Measurements from ENCODE around the gene LIPC.
A peak's percentile ranks its signal among the peaks of the same experiment; 100 is the strongest.

Gene LIPC

DNA sequence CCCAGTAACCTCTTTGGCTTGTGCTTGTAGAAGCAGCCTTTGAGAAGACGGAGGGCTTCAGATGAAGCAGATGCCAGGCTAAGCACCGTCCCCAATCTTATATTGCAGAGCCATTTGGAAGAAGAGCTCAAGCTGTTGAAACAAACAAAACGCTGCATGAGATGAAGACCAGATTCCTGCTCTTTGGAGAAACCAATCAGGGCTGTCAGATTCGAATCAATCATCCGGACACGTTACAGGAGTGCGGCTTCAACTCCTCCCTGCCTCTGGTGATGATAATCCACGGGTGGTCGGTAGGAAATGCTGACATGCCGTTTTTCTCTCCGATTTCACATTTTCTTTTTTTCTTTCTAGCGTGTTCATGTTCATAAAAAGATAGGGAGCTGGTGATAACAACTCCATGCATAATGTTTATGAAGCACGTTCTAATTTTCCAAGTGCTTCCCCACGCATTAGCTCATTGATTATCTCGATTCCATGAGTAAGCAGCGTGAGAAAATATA, 106.5 kb downstream of the LIPC start:
- no peak for DNase-seq (ENCODE audit: low read depth, low spot score)

DNA sequence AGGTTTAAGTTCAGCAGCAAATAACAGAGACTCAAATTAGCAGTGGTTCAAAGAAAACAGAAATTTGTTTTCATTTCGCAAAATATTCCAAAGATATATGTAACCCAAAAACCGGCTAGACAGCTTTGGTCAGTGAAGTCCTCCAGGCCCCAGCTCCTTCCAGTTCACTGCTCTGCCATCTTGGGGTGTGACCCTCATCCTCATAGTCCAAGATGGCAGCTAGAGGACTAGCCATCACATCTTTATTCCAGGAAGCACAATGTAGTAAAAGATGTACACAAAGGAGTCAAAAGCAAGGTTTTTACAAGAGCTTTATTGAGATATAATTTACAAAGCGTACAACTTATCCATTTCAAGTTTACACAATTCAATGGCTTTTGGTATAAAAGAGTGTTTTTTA, 107.1 kb downstream of the LIPC start:
- DNase-seq (ENCODE audit: low read depth, low spot score): no peak

DNA sequence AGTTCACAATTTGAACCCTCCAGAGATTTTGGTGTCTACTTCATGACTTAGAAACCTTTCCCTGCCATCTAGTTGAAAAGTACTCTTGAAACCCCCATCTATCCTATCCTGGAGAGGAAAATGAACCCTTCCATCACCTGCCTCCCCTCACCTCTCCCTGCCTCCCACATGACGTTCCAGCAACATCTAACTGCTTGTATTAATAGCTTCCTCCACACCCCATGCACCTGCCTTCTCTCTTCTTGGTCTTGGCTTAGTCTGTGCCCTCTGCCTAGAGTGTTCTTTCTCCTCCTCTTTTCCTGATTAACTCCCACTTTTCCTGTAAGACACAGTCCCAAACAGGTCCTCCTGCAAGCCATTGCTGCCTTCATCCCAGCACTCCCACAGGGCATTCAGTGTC, 107.8 kb downstream of the LIPC start:
- DNase-seq (ENCODE audit: low read depth, low spot score): no peak

DNA sequence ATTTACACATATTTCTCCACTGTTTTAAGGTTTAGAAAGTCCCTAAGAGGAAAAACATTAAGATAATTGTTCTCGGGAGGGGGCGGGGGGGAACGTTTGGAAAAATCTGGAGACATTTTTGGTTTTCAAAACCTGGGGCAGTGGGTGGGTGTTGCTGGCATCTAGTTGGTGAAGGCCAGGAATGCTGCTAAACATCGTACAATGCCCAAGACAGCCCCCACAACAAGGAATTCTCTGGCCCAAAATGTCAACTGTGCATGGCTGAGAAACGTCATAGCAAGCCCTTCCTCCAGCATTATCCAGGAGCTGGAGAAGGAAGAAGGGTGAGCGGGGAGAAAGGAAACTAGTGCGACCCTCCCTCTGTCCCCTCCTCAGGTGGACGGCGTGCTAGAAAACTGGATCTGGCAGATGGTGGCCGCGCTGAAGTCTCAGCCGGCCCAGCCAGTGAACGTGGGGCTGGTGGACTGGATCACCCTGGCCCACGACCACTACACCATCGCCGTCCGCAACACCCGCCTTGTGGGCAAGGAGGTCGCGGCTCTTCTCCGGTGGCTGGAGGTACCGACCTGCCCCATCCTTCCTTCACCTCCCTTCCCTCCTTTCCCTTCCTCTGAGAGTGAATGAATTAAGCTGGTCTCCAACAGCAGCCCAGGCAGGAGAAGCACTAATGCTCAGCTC, 109.8 kb downstream of the LIPC start:
- DNase-seq (ENCODE audit: low read depth, low spot score): no peak

DNA sequence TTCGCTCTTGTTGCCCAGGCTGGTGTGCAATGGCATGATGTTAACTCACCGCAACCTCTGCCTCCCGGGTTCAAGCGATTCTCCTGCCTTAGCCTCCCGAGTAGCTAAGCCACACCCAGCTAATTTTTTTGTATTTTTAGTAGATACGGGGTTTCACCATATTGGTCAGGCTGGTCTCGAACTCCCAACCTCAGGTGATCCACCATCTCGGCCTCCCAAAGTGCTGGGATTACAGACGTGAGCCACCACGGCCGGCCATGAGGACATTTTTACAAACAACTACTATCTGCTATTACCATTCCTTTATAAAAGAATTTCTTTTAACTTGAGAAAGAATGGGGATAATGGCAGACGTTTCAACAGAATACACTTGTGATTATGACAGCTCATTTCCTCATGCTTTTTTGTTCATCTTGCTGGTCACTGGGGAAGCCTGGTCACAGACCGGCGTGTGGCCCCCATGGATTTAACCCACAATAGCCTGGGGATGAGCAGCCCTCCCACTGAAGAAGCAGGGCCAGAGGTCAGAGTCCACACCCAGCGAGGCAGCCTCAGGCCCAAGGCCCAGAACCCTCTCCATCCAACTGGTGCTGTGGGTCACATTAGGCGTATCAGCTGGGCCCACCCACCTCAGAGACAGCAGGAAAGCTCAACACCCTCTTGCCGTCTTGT, 112.0 kb downstream of the LIPC start:
- no peak for DNase-seq (ENCODE audit: low read depth, low spot score)

DNA sequence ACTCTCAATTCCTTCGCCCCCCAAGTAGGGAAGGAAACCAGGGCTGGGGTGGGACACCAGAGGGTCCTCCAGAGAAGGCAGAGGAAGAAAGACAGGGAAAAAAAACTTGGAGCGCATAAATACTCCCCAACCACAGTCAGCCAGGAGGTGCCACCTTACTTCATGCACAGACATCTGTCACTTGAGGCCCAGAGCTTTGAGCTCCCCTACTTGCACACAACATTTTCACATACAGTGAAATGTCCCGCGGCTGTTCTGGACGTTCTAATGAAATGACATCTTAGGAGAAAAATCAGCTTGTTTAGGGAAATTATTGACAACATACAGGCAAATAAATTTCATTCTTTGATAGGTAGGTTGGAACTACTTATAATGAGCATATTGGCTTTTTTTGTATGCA, 113.0 kb downstream of the LIPC start:
- DNase-seq (ENCODE audit: low read depth, low spot score): no peak

DNA sequence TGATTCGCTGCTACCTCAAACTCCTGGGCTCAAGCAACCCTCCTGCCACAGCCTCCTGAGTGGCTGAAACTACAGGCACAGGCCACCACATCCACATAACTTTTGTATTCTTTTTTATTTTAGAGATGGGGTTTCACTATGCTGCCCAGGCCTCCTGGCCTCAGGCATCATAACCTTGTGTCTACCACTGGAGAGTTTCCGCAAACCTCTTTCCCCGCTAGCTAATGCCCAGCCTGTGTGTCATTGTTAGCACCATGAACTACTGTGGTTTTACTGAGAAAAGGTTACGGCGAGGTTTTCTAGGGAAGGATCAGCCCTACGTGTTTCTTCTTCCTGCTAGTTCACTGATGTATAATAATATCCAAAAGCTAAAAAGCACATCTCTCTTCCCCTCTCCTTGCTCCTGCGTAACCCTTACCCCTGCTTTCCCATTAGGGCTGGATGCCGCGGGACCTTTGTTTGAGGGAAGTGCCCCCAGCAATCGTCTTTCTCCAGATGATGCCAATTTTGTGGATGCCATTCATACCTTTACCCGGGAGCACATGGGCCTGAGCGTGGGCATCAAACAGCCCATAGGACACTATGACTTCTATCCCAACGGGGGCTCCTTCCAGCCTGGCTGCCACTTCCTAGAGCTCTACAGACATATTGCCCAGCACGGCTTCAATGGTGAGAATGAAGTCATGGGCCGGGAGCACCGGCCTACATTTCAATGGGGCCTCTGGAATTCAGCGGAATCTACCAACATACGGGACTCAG, 113.7 kb downstream of the LIPC start:
- no peak for DNase-seq (ENCODE audit: low read depth, low spot score)

DNA sequence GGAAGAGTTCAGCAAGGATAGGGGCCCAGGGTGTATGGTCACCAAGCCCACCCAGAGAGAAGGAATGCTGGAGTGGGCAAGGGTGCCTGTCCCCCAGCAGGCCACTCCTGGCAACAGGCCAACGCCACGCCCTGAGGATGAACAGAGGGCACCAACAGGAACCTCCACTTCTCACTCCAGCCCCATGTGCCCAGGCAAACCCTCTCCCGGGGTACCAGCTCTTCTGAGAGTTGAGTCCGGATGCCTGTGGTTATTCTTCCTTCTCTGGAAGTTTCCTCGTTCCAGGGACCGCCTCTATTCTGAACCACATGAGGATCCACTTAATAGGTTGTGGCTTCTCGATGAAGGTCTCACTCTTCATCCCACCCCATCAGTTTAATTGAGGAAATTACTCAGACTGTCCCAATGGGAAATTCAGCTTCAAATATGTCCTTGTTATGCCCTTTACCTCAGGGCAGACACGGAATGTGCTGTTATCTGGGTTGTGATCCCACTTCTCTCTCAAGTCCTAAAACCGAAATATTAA, 114.3 kb downstream of the LIPC start:
- DNase-seq (ENCODE audit: low read depth, low spot score): no peak

DNA sequence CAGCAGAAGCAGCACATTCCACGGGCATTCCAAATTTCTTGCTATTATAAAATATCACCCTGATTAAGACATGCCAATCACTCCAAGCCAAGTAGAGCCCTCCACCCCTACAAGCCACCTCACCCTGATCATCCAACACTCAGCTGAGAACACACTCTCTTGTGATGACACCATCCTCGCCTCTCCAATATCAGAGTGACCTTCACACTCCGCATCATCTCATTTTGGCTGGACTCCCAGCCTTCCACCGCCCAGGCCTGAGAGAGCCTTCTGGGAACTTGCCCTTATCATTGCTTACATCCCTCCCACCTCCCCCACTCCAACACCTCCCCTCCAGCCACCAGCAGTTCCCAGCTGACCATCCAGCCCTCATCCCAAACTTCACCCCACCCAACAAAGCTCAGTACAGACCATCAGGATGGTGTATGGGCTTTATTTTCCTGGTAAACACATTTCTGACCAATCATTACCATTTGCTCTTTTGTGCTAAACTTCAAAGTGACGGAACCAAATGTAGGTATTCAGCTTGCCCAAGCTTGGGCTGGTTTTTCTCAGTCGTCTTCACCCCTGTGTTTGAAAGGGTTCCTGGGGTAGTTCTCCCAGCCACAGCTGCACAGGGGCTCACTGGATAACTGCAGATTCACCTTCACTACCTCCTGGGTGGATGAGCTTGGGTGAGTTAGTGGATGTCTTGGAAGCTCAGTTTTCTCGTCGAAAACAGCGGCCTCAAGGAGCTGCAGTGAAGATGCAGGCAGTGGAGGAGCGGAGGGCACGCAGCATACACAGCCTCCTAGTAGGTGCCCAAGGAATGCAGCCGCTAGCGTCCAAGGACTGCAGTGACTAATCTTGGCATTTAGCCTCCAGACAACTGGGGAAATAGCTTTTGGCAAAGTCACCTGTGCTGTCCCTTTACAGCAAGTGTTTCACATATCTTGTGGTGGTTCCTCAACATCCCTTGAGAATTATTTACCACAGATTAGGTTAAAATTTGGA, 115.1 kb downstream of the LIPC start:
- no peak for DNase-seq (ENCODE audit: low read depth, low spot score)

DNA sequence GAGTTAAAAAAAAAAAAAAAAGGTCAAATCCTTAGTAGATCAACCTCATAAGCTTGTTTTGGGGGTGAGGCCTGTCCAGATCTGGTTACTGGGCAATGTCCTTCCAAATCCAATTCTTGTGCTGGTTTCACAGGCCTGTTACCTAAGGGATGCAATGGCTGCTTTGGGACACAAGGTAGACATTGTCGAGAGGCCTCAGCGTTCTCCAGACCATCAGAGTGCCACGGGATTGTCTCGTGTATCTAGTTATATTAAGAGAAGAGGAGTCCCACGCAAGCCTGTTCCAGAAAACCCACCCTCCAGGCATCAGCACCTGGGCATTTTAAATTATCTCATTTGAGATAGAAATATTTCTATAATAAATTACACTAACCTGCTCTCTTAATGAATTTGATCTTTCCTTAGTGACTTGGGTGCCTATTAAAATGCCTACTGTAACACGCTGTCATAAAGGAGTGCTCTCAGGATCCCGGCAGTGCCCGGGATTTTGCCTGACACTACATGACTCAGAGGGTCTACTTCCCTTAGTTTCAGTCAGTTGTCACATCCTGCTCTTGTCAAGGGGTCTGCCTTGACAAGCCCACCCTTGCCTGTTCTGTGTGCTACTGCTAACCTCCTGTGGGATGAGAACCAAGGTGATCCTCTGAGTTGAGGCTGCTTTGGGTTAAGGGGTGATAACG, 116.0 kb downstream of the LIPC start:
- no peak for DNase-seq (ENCODE audit: low read depth, low spot score)

DNA sequence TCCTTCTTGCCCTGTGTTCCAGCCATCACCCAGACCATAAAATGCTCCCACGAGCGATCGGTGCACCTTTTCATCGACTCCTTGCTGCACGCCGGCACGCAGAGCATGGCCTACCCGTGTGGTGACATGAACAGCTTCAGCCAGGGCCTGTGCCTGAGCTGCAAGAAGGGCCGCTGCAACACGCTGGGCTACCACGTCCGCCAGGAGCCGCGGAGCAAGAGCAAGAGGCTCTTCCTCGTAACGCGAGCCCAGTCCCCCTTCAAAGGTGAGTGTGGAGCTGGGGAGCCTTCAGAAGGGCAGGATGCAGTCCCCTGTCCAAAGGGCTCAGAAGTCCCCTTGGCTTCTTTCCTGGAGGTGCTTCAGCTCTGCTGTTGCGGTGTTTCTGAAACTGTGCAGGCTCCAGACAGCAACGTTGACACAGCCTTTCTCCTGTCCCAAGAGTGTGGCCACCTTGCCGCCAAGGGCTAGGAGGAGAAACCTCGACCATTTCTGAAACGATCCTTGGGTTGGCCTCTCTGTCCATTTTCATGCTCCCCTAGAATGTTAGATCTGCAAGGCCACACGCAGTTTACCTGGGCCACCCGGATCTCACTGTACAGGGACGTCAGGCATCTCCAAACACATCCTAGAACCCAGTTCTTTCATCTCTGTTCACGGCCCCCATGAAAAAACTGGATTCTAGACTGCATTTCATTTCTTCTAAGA, 116.7 kb downstream of the LIPC start:
- no peak for DNase-seq (ENCODE audit: low read depth, low spot score)

DNA sequence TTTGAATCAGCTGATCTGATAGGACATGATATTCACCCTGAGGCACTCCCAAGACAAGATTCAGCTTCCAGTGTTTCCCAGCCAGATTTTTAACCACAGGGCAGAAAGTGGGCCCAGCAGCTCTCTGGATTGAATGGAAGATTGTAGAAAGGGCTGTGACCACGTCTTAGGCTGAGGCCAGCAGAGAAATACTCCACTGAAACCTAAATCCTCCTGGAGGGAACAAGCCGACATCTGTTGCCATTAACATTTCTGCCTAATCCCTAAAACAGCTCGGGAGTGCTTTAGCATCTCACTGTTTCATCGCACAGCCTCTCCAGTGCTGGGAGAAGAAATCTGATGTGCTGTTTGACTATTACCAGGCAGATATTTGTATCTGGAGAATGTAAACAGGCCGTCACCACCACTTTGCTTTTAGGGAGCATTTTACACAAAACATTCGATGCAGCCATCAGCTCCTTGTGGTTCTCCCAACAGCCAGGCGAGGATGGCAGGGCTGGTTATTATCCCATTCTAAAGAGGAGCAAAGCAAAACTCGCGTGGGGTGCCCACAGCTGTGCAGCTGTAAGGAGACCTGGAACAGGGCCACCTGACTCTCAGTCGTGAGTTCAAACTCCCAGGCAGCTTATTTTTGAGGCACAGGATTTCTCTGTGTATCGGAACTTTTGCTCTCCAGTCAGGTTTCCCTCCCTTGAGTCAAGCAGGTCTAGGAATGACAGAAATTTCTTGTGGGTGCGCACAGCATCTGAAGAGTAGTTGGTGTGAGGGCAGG, 117.4 kb downstream of the LIPC start:
- DNase-seq (ENCODE audit: low read depth, low spot score): no peak

DNA sequence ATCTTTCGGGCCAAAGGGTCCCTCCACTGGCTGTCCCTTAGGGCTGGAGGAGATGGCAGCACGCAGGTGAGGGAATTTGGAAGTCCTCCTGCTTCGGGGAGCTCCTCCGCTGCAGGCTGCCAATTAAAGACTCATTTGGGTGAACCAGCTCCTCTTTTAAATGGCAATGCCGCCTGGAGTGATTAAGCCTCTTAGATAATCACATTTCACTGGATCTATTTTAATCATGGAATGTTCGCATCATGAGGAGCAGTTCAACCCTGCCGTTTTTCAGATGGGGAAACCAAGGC, 117.9 kb downstream of the LIPC start:
- no peak for DNase-seq (ENCODE audit: low read depth, low spot score)

DNA sequence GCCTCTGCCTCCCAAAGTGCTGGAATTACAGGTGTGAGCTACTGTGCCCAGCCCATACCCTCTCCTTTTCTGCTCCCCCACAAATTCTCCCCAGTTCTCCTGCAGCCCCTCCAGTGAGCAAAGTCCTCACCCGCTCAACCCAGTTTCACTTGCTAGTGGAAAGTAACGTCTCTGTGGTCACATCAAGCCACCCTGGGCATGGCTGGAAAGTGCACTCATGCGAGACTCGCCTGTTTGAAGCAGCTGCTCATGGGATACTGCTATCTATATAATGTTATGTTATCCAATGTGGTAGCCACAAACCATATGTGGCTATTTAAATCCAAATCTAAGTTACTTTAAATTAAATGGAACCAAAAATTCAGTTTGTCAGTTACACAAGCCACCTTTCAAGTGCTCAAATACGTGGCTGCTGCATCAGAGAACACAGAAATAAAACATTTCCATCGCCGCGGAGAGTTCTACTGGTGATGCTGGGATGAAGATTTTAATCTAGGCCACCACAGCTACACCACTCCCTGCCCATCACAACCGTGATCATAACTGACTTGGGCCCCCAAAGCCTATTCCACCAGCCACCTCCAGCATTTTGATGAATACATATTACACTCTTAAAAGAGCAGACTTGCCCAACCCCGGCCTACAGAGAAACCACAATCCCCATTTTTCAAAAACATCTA, 119.4 kb downstream of the LIPC start:
- DNase-seq (ENCODE audit: low read depth, low spot score): no peak

DNA sequence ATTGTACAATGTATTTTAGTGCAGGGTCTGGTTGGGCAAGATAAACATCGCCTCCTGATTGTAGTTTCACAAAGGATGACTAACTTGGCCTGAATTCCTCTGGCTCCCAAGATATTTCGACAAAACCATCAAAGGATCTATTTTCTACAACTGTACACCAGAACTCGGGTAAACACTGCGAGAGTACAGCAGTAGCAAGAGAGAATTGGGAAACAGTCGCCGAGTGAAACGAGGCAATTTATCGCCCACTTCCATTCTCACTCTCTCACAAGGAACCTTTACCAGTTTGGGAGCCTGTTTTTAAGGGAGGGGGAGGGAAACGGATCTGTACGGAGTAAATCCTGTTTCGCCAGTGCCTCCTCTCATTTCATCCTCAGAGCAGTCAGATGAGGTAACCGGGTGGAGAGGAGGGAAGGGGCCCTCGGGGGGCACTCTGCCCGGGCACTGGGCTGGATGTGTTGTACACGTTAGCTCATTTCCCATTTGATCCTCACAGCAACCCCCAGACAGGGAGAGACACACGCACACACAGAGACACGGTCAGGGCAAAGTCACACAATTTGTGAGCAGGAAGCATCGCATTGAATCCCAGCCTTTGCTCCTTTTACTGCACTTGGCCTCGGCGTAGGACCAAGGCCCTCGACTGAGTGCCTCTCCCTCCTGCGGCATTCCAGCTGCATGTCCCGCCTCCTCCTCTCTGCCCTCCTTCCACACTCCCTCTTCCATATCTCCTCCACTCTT, 120.1 kb downstream of the LIPC start:
- DNase-seq (ENCODE audit: low read depth, low spot score): peak; percentile 60

DNA sequence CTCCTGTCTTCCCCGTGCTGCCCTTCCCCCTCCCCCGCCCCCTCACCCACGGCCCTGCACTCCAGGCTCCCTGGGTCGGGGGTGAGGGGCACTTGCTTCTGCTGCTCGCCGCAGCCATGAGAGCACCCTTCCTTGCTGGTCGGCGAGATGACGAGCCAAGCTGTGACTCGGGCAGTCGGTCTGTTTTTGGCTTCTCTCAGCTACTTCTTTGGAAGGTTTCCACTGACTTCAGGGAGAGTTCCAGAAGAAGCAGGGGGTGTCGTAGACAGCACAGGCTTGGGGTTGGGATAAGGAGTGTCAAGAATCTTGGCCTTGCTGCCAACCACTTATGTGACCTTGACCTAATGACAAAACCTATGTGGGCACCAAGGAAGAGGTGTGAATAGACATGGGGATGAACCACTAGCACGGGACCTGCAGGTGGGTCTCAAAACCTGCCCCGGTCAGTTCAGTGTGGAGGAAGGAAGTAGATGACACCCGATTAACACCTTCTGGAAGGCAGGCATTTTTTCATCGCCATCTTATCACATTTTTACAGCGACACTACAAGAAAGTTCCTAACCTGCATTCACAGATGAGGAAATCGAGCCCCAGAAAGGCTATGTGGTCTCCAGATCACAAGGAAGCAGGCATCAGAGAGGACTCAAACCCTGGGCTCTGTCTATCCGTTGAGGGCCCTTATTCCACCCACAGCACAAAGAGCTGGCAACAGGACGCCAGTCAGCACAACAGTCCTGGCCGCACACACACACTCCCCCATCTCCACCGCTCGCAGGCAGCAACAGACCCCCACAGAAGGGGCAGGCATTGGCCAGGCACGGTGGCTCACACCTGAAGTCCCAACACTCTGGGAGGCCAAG, 120.9 kb downstream of the LIPC start:
- DNase-seq (ENCODE audit: low read depth, low spot score): no peak

DNA sequence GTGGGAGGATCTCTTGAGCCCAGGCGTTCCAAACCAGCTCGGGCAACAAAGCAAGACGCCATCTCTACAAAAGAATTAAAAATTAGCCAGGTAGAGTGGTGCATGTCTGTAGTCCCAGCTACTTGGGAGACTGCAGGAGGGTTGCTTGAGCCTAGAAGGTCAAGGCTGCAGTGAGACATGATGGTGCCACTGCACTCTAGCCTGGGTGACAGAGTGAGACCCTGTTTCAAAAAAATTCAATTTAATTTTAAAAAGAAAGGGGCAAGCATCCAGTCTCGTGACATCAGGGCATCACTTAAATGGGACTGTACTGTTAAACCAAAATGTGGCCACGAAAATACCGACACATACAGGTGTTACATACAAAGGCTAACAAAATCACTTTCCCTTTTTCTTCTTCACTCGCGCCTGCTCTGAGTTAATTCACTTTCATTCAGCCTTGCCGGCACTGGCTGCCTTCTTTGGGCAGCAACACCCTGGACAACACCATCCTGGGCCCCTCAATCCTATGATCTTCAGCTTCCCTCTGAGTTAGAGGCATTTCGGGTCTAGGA, 121.7 kb downstream of the LIPC start:
- DNase-seq (ENCODE audit: low read depth, low spot score): no peak

Measured in smooth muscle cell of the brain vasculature (primary cell).